Liver (tissue), 9 donors: ENCODE results near the gene PATZ1. TPM values are rescaled to one million over a fixed set of nuclear protein-coding genes. Genes with fewer than 3 reads are reported as not detected.

Experiments
- DNase-seq: peaks from one replicate; pipeline ENCODE4 v3.0.0-alpha.2; 2017; ENCODE audit warnings: low spot score
- H3K27ac ChIP-seq, 2 donors: one replicate each; pipeline ENCODE4 v1.7.0; 2013; ENCODE audit warnings: inconsistent platforms in 2 of 2, low read length in 2 of 2, control low read depth in 1 of 2, low read depth in 1 of 2, mild to moderate bottlenecking in 1 of 2
- H3K27me3 ChIP-seq, 4 donors: one replicate each; pipeline versions ENCODE4 v1.6.1 to v1.7.0; 2013; ENCODE audit warnings: low read length in 3 of 4, inconsistent platforms in 1 of 4, mild to moderate bottlenecking in 1 of 4, moderate library complexity in 1 of 4; ENCODE audit not compliant: control insufficient read depth in 4 of 4, insufficient read depth in 4 of 4
- H3K36me3 ChIP-seq, 4 donors: one replicate each; pipeline versions ENCODE4 v1.6.1 to v1.7.0; 2013; ENCODE audit warnings: low read length in 3 of 4, mild to moderate bottlenecking in 3 of 4, low read depth in 1 of 4, moderate library complexity in 1 of 4; ENCODE audit not compliant: control insufficient read depth in 4 of 4, insufficient read depth in 3 of 4
- H3K4me1 ChIP-seq, 4 donors: one replicate each; pipeline versions ENCODE4 v1.6.1 to v1.7.0; 2013; ENCODE audit warnings: low read length in 3 of 4, mild to moderate bottlenecking in 3 of 4, moderate library complexity in 1 of 4; ENCODE audit not compliant: control insufficient read depth in 4 of 4, insufficient read depth in 4 of 4
- H3K4me3 ChIP-seq, 3 donors: one replicate each; pipeline versions ENCODE4 v1.6.1 to v1.7.0; 2013; ENCODE audit warnings: low read length in 3 of 3, control low read depth in 1 of 3, low read depth in 1 of 3, mild to moderate bottlenecking in 1 of 3
- H3K9ac ChIP-seq, 2 donors: one replicate each; pipeline ENCODE4 v1.7.0; 2013; ENCODE audit warnings: low read length in 2 of 2, mild to moderate bottlenecking in 2 of 2, moderate library complexity in 2 of 2, control low read depth in 1 of 2, low read depth in 1 of 2
- H3K9me3 ChIP-seq, 4 donors: one replicate each; pipeline versions ENCODE4 v1.6.1 to v1.7.0; 2013; ENCODE audit warnings: low read length in 3 of 4; ENCODE audit not compliant: control insufficient read depth in 4 of 4
- GABPA ChIP-seq, 2 donors: IDR thresholded peaks in 1 of 2; conservative IDR thresholded peaks in 1 of 2; 2 replicates each; pipeline ENCODE4 v1.6.1; 2016; ENCODE audit warnings: antibody characterized with exemption in 2 of 2, mild to moderate bottlenecking in 1 of 2, moderate library complexity in 1 of 2
- HNF4A ChIP-seq, 2 donors: conservative IDR thresholded peaks; 2 replicates each; pipeline ENCODE4 v1.6.1; 2016; ENCODE audit warnings: antibody characterized with exemption in 2 of 2, mild to moderate bottlenecking in 2 of 2
- HNF4G ChIP-seq: IDR thresholded peaks from 2 replicates; pipeline ENCODE4 v1.6.1; 2016; ENCODE audit warnings: antibody characterized with exemption
- JUND ChIP-seq, 2 donors: IDR thresholded peaks; 2 replicates each; pipeline ENCODE4 v1.6.1; 2016; ENCODE audit warnings: antibody characterized with exemption in 2 of 2
- NR2F2 ChIP-seq: IDR thresholded peaks from 2 replicates; pipeline ENCODE4 v1.6.1; 2016; ENCODE audit warnings: antibody characterized with exemption
- RAD21 ChIP-seq, 2 donors: IDR thresholded peaks; 2 replicates each; pipeline ENCODE4 v1.6.1; 2016; ENCODE audit warnings: antibody characterized with exemption in 2 of 2, mild to moderate bottlenecking in 2 of 2
- RXRA ChIP-seq, 2 donors: IDR thresholded peaks; 2 replicates each; pipeline ENCODE4 v1.6.1; 2017 to 2018; ENCODE audit warnings: antibody characterized with exemption in 2 of 2, mild to moderate bottlenecking in 1 of 2
- TAF1 ChIP-seq: conservative IDR thresholded peaks from 2 replicates; pipeline ENCODE4 v1.6.1; 2016; ENCODE audit warnings: antibody characterized with exemption, mild to moderate bottlenecking
- WGBS: extraction: QIAGEN DNeasy Blood & Tissue Kit; methylation state at CpG from one replicate; pipeline ENCODE4 v1.1.7; 2013; 5-methylcytosine and 5-hydroxymethylcytosine counted together
- polyA plus RNA-seq, 2 donors: library from polyadenylated mRNA; stranded (reverse) in 1 of 2; unstranded in 1 of 2; fragments of 200-250 nt in 1 of 2; fragments of >200 nt in 1 of 2; fragmentation: Nextera tagmentation in 1 of 2; extraction: Ambion mirVana in 1 of 2; gene quantifications; one replicate each; pipeline versions ENCODE4 v1.2.1 to v1.2.3, GENCODE V29; 2013 to 2015
- total RNA-seq, 2 donors: library from RNA; depleted of rRNA; stranded (reverse); fragments of >200 nt; gene quantifications; one replicate each; pipeline ENCODE4 v1.2.3, GENCODE V29; 2014
- TF ChIP-seq, protein P1 (sequence below): IDR thresholded peaks from 2 replicates; pipeline ENCODE4 v1.6.1; 2016; ENCODE audit warnings: antibody characterized with exemption
- TF ChIP-seq, protein P2 (sequence below): IDR thresholded peaks from 2 replicates; pipeline ENCODE4 v1.6.1; 2016; ENCODE audit warnings: antibody characterized with exemption
- TF ChIP-seq, protein P3 (sequence below): IDR thresholded peaks from 2 replicates; pipeline ENCODE4 v1.6.1; 2016; ENCODE audit warnings: antibody characterized with exemption, mild to moderate bottlenecking
- TF ChIP-seq, protein P4 (sequence below): IDR thresholded peaks from 2 replicates; pipeline ENCODE4 v1.6.1; 2016; ENCODE audit warnings: antibody characterized with exemption
- TF ChIP-seq, protein P5 (sequence below): fragments of 150-350 bp; IDR thresholded peaks from 2 replicates; pipeline ENCODE4 v1.5.1; 2017; ENCODE audit warnings: improper control_type of control experiment, low read depth, low read length; ENCODE audit not compliant: missing input control
- donor health status: healthy.
- donor health status: healthy.
- donor health status: healthy.
- donor health status: healthy.
- donor health status: healthy.

The PATZ1 gene
- total and polyA plus RNA-seq, 4 donors, result 3.8 to 13.5 (median 10.1) TPM

DNA sequence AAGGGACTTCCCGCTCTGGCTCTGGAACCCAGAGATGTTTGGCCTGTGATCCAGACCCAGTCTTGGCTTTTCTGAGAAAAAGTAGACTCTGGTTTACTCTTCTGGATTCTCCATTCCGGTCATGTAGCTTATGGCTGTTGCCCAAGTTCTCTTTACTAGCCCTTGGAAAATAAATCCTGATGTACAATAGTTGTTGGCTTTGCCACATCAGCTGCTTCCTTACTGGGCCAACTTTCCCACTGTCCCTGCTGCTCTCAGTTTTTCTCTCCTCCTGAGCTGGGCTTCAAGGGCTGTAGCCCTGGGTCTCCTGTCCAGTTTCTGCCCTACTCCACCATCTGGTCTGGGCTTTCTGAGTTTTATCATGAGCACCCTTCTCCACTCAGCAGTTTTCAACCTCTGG, 12.5 kb downstream of the PATZ1 start (continued):
- TF ChIP-seq, protein P1, sequence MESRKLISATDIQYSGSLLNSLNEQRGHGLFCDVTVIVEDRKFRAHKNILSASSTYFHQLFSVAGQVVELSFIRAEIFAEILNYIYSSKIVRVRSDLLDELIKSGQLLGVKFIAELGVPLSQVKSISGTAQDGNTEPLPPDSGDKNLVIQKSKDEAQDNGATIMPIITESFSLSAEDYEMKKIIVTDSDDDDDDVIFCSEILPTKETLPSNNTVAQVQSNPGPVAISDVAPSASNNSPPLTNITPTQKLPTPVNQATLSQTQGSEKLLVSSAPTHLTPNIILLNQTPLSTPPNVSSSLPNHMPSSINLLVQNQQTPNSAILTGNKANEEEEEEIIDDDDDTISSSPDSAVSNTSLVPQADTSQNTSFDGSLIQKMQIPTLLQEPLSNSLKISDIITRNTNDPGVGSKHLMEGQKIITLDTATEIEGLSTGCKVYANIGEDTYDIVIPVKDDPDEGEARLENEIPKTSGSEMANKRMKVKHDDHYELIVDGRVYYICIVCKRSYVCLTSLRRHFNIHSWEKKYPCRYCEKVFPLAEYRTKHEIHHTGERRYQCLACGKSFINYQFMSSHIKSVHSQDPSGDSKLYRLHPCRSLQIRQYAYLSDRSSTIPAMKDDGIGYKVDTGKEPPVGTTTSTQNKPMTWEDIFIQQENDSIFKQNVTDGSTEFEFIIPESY, result no peak
- TF ChIP-seq, protein P2, sequence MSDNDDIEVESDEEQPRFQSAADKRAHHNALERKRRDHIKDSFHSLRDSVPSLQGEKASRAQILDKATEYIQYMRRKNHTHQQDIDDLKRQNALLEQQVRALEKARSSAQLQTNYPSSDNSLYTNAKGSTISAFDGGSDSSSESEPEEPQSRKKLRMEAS, result no peak
- TF ChIP-seq NR2F2, result no peak

DNA sequence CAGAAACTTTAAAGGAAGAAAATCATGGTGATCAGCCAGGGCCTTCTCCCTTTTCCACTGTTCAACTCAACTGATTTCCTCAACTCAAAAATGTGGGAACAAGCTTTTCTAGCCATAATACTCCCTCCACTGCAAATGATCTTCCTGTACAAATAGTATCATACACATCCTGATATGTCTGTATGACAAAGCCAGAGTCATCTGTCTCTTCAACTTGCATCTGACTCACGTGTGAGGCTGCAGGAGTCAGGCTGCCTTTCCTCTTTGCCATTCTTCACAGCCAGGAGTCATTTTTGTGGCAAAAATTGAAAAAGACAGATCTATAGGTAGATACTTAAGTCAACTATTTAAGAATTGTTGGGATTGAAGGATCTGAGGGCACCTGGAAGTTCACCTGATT, 13.3 kb downstream of the PATZ1 start:
- Histone ChIP-seq H3K27me3 (no peaks in the 10 kb centered on the region), H3K36me3 (peaks cover 8 to 70% (median 28%) of the 10 kb centered on the region in 4 donors), H3K9me3 (no peaks in the 10 kb centered on the region), H3K27ac (no peak overlapping the region), H3K4me3 (no peak overlapping the region), H3K4me1 (peaks cover 0 to 5% (median 3%) of the 10 kb centered on the region in 4 donors), H3K9ac (no peak overlapping the region)
- 90% methylated on average over 1 of the region's 1 CpG for WGBS
- TF ChIP-seq, protein P3, sequence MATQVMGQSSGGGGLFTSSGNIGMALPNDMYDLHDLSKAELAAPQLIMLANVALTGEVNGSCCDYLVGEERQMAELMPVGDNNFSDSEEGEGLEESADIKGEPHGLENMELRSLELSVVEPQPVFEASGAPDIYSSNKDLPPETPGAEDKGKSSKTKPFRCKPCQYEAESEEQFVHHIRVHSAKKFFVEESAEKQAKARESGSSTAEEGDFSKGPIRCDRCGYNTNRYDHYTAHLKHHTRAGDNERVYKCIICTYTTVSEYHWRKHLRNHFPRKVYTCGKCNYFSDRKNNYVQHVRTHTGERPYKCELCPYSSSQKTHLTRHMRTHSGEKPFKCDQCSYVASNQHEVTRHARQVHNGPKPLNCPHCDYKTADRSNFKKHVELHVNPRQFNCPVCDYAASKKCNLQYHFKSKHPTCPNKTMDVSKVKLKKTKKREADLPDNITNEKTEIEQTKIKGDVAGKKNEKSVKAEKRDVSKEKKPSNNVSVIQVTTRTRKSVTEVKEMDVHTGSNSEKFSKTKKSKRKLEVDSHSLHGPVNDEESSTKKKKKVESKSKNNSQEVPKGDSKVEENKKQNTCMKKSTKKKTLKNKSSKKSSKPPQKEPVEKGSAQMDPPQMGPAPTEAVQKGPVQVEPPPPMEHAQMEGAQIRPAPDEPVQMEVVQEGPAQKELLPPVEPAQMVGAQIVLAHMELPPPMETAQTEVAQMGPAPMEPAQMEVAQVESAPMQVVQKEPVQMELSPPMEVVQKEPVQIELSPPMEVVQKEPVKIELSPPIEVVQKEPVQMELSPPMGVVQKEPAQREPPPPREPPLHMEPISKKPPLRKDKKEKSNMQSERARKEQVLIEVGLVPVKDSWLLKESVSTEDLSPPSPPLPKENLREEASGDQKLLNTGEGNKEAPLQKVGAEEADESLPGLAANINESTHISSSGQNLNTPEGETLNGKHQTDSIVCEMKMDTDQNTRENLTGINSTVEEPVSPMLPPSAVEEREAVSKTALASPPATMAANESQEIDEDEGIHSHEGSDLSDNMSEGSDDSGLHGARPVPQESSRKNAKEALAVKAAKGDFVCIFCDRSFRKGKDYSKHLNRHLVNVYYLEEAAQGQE, result no peak
- TF ChIP-seq HNF4A (conservative IDR thresholded peaks at IDR 0.05), result no peak
- TF ChIP-seq RAD21 (IDR thresholded peaks at IDR 0.05), result no peak
- TF ChIP-seq, protein P2, result no peak
- TF ChIP-seq TAF1, result no peak
- TF ChIP-seq, protein P4, sequence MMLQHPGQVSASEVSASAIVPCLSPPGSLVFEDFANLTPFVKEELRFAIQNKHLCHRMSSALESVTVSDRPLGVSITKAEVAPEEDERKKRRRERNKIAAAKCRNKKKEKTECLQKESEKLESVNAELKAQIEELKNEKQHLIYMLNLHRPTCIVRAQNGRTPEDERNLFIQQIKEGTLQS, result no peak
- TF ChIP-seq, protein P1, result no peak
- TF ChIP-seq JUND (IDR thresholded peaks at IDR 0.05), result no peak
- TF ChIP-seq, protein P5, sequence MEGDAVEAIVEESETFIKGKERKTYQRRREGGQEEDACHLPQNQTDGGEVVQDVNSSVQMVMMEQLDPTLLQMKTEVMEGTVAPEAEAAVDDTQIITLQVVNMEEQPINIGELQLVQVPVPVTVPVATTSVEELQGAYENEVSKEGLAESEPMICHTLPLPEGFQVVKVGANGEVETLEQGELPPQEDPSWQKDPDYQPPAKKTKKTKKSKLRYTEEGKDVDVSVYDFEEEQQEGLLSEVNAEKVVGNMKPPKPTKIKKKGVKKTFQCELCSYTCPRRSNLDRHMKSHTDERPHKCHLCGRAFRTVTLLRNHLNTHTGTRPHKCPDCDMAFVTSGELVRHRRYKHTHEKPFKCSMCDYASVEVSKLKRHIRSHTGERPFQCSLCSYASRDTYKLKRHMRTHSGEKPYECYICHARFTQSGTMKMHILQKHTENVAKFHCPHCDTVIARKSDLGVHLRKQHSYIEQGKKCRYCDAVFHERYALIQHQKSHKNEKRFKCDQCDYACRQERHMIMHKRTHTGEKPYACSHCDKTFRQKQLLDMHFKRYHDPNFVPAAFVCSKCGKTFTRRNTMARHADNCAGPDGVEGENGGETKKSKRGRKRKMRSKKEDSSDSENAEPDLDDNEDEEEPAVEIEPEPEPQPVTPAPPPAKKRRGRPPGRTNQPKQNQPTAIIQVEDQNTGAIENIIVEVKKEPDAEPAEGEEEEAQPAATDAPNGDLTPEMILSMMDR, result no peak
- no peak for TF ChIP-seq RXRA (IDR thresholded peaks at IDR 0.05)
- no peak for TF ChIP-seq GABPA (IDR thresholded peaks at IDR 0.05 in 1 of 2, conservative IDR thresholded peaks at IDR 0.05 in 1 of 2)
- TF ChIP-seq HNF4G, result no peak
- no peak for DNase-seq
